ENCODE data around the gene RAB40B.

- TF ChIP-seq CTCF (IDR thresholded peaks at IDR 0.05; ENCODE audit: low read length) (no peak), EZH2 (optimal IDR thresholded peaks at IDR 0.05; ENCODE audit: low read depth, low read length) (no peak), EZH2phosphoT487 (IDR thresholded peaks at IDR 0.05; ENCODE audit: low read length) (no peak)
Observed at GRCh38 chr17:82703935-82704865, 5.7 kb upstream of the RAB40B start.
